ENCODE measurements around the gene RSPH1. TPM values are rescaled to one million over a fixed set of nuclear protein-coding genes. Genes with fewer than 3 reads are reported as not detected.
A peak's percentile ranks its signal among the peaks of the same experiment; 100 is the strongest.

The RSPH1 gene
- total RNA-seq, 1 experiment from 2014 or later: 0.51 TPM

- H3K27ac ChIP-seq (ENCODE audit: low read length): no peak overlapping the region
- TF ChIP-seq CTCF (conservative IDR thresholded peaks at IDR 0.05; ENCODE audit: low read depth, low read length) (no peak), EZH2 (IDR thresholded peaks at IDR 0.05; ENCODE audit: low read length, unreplicated experiment) (no peak), EZH2phosphoT487 (IDR thresholded peaks at IDR 0.05; ENCODE audit: borderline replicate concordance, low read length) (no peak)
- ChIA-PET CTCF (no interaction called here), POLR2A (ENCODE audit: unreplicated experiment) (interaction anchor here (0.7 kb wide), 1 partner anchor 22 kb away, joined by 4 read pairs; no protein-coding TSS in a partner anchor)
- H3K4me1 ChIP-seq (ENCODE audit: insufficient read depth, low read length): peaks cover 13% of the 10 kb centered on the region
- no peaks in the 10 kb centered on the region for H3K9me3 ChIP-seq (ENCODE audit: low read length)
- intact Hi-C loops (cut with micrococcal nuclease): loop anchor here (1.0 to 2.0 kb wide), 3 partner anchors 18 to 29 kb away; no protein-coding TSS in a partner anchor
- H3K9me2 ChIP-seq (replicated peaks; ENCODE audit: low read length): no peaks in the 10 kb centered on the region
- peak overlapping the region; percentile 66 for H3K4me3 ChIP-seq (ENCODE audit: low read length)
- ATAC-seq: no peak; the same call in 1 of the 2 replicates
- H3K79me2 ChIP-seq (ENCODE audit: low read length): no peaks in the 10 kb centered on the region
- no peaks in the 10 kb centered on the region for H3F3A ChIP-seq (ENCODE audit: low read length, unreplicated experiment)
- TSS peak; percentile 92 for BruUV-seq (replicated peaks)
- H3K4me2 ChIP-seq (ENCODE audit: low read length): peak overlapping the region; percentile 95
- DNase-seq: no peak
- H3K36me3 ChIP-seq (ENCODE audit: low read depth, low read length): no peaks in the 10 kb centered on the region
- H3K9ac ChIP-seq (ENCODE audit: low read length): peak overlapping the region; percentile 63
- peak overlapping the region; percentile 88 for H2AFZ ChIP-seq (ENCODE audit: low read length)
- H3K27me3 ChIP-seq (ENCODE audit: low read length): no peaks in the 10 kb centered on the region
- H4K20me1 ChIP-seq (ENCODE audit: low read length): no peaks in the 10 kb centered on the region
Measured at GRCh38 chr21:42496839-42497202, 797 bp upstream of the RSPH1 start.

GRCh38 chr21:42495765-42496119, 282 bp downstream of the RSPH1 start:
- POLR2A ChIA-PET (ENCODE audit: unreplicated experiment): interaction anchor here (0.5 kb wide), 1 partner anchor 27 kb away, joined by 8 read pairs; no protein-coding TSS in a partner anchor
- ATAC-seq: peak; percentile 16
- TSS peak; percentile 81 for BruUV-seq (replicated peaks)

More at GRCh38 chr21:42495765-42496119, 282 bp downstream of the RSPH1 start:
- Histone ChIP-seq H3K27ac (ENCODE audit: low read length) (0 out of 2 replicates have a peak overlapping the region, but pooled peaks have one; percentile 12), H3K9me3 (ENCODE audit: low read length) (no peaks in the 10 kb centered on the region), H3K79me2 (ENCODE audit: low read length) (no peaks in the 10 kb centered on the region), H4K20me1 (ENCODE audit: low read length) (no peaks in the 10 kb centered on the region), H3K4me3 (ENCODE audit: low read length) (peak overlapping the region; percentile 66), H3K9ac (ENCODE audit: low read length) (peak overlapping the region; percentile 44), H2AFZ (ENCODE audit: low read length) (peak overlapping the region; percentile 77), H3K4me1 (ENCODE audit: insufficient read depth, low read length) (peaks cover 10% of the 10 kb centered on the region), H3K27me3 (ENCODE audit: low read length) (no peaks in the 10 kb centered on the region), H3F3A (ENCODE audit: low read length, unreplicated experiment) (no peaks in the 10 kb centered on the region), H3K36me3 (ENCODE audit: low read depth, low read length) (no peaks in the 10 kb centered on the region), H3K4me2 (ENCODE audit: low read length) (peak overlapping the region; percentile 95), H3K9me2 (replicated peaks; ENCODE audit: low read length) (no peaks in the 10 kb centered on the region)
- intact Hi-C loops (cut with micrococcal nuclease): loop anchor here (1.0 to 2.0 kb wide), 3 partner anchors 19 to 29 kb away; no protein-coding TSS in a partner anchor
- CTCF ChIA-PET: no interaction called here
- no peak for TF ChIP-seq CTCF (conservative IDR thresholded peaks at IDR 0.05; ENCODE audit: low read depth, low read length)
- TF ChIP-seq EZH2phosphoT487 (IDR thresholded peaks at IDR 0.05; ENCODE audit: borderline replicate concordance, low read length): no peak
- no peak for TF ChIP-seq EZH2 (IDR thresholded peaks at IDR 0.05; ENCODE audit: low read length, unreplicated experiment)
- peak; percentile 16 for DNase-seq
